HUES6 (cell line): Measurements from ENCODE around the gene STUM.
"Not testable (repeated sequence)": the region's sequence is repeated elsewhere in the genome, so short reads cannot be mapped to it uniquely, and the experiment has no call there.

Source experiments
- H3K27ac ChIP-seq: 2 replicates; pipeline ENCODE4 v1.7.0; 2013; ENCODE audit warnings: low read depth, mild to moderate bottlenecking, low read length, inconsistent platforms
- H3K27me3 ChIP-seq: 2 replicates; pipeline ENCODE4 v1.6.1; 2013; ENCODE audit warnings: low read length; ENCODE audit not compliant: control insufficient read depth, insufficient read depth
- H3K36me3 ChIP-seq: 2 replicates; pipeline ENCODE4 v1.6.1; 2013; ENCODE audit warnings: low read length; ENCODE audit not compliant: control insufficient read depth, insufficient read depth
- H3K4me1 ChIP-seq: 2 replicates; pipeline ENCODE4 v1.6.1; 2013; ENCODE audit warnings: low read length; ENCODE audit not compliant: control insufficient read depth, insufficient read depth
- H3K4me3 ChIP-seq: 2 replicates; pipeline ENCODE4 v1.5.1; 2013; ENCODE audit warnings: low read depth, low read length
- H3K9ac ChIP-seq: one replicate; pipeline ENCODE4 v1.6.1; 2013; ENCODE audit warnings: mild to moderate bottlenecking, low read length
- H3K9me3 ChIP-seq: 2 replicates; pipeline ENCODE4 v1.6.1; 2013; ENCODE audit warnings: low read depth, low read length; ENCODE audit not compliant: control insufficient read depth, insufficient read depth

The STUM gene

GRCh38 chr1:226598955-226599354 lies 50.4 kb downstream of the STUM start:
- not testable (repeated sequence) for H3K4me3 ChIP-seq, H3K27me3 ChIP-seq, H3K36me3 ChIP-seq, H3K4me1 ChIP-seq, H3K9ac ChIP-seq, H3K27ac ChIP-seq
- peaks cover 11% of the 10 kb centered on the region for H3K9me3 ChIP-seq

GRCh38 chr1:226599636-226600238 lies 51.2 kb downstream of the STUM start:
- Histone ChIP-seq H3K36me3 (no peaks in the 10 kb centered on the region), H3K4me1 (peaks cover 17% of the 10 kb centered on the region), H3K27me3 (no peaks in the 10 kb centered on the region), H3K9me3 (peaks cover 11% of the 10 kb centered on the region), H3K4me3 (no peak overlapping the region), H3K9ac (no peak overlapping the region), H3K27ac (no peak overlapping the region)

GRCh38 chr1:226600254-226600653 lies 51.7 kb downstream of the STUM start:
- H3K27ac ChIP-seq = no peak overlapping the region
- H3K9ac ChIP-seq = no peak overlapping the region
- no peak overlapping the region for H3K4me3 ChIP-seq
- no peaks in the 10 kb centered on the region for H3K27me3 ChIP-seq
- no peaks in the 10 kb centered on the region for H3K36me3 ChIP-seq
- H3K9me3 ChIP-seq = peaks cover 9% of the 10 kb centered on the region
- H3K4me1 ChIP-seq = peaks cover 22% of the 10 kb centered on the region

GRCh38 chr1:226601456-226601855 lies 52.9 kb downstream of the STUM start:
- H3K36me3 ChIP-seq = no peaks in the 10 kb centered on the region
- no peaks in the 10 kb centered on the region for H3K27me3 ChIP-seq
- H3K9ac ChIP-seq = no peak overlapping the region
- no peak overlapping the region for H3K4me3 ChIP-seq
- H3K27ac ChIP-seq = no peak overlapping the region
- no peaks in the 10 kb centered on the region for H3K9me3 ChIP-seq
- H3K4me1 ChIP-seq = peaks cover 34% of the 10 kb centered on the region

- H3K4me3 ChIP-seq = no peak overlapping the region
- no peaks in the 10 kb centered on the region for H3K36me3 ChIP-seq
- H3K4me1 ChIP-seq = peaks cover 43% of the 10 kb centered on the region
- no peaks in the 10 kb centered on the region for H3K9me3 ChIP-seq
- no peak overlapping the region for H3K27ac ChIP-seq
- H3K9ac ChIP-seq = no peak overlapping the region
- H3K27me3 ChIP-seq = no peaks in the 10 kb centered on the region
These were observed 53.8 kb downstream of the STUM start for GRCh38 chr1:226602186-226603021.

- no peaks in the 10 kb centered on the region for H3K9me3 ChIP-seq
- H3K27ac ChIP-seq = no peak overlapping the region
- H3K4me1 ChIP-seq = peaks cover 49% of the 10 kb centered on the region
- no peak overlapping the region for H3K9ac ChIP-seq
- H3K36me3 ChIP-seq = no peaks in the 10 kb centered on the region
- H3K4me3 ChIP-seq = no peak overlapping the region
- H3K27me3 ChIP-seq = no peaks in the 10 kb centered on the region
These were observed 54.7 kb downstream of the STUM start for GRCh38 chr1:226603022-226603857.

GRCh38 chr1:226603858-226604559 lies 55.4 kb downstream of the STUM start:
- H3K4me3 ChIP-seq = no peak overlapping the region
- H3K9ac ChIP-seq = no peak overlapping the region
- H3K27me3 ChIP-seq = no peaks in the 10 kb centered on the region
- no peaks in the 10 kb centered on the region for H3K9me3 ChIP-seq
- H3K36me3 ChIP-seq = no peaks in the 10 kb centered on the region
- H3K27ac ChIP-seq = no peak overlapping the region
- H3K4me1 ChIP-seq = peaks cover 52% of the 10 kb centered on the region

- Histone ChIP-seq H3K9me3 (no peaks in the 10 kb centered on the region), H3K27ac (no peak overlapping the region), H3K36me3 (no peaks in the 10 kb centered on the region), H3K27me3 (no peaks in the 10 kb centered on the region), H3K4me3 (no peak overlapping the region), H3K4me1 (peaks cover 52% of the 10 kb centered on the region), H3K9ac (no peak overlapping the region)
These were observed 56.2 kb downstream of the STUM start for GRCh38 chr1:226604560-226605317.

GRCh38 chr1:226605318-226605950 lies 56.9 kb downstream of the STUM start:
- H3K27ac ChIP-seq = no peak overlapping the region
- H3K36me3 ChIP-seq = no peaks in the 10 kb centered on the region
- no peaks in the 10 kb centered on the region for H3K27me3 ChIP-seq
- no peak overlapping the region for H3K9ac ChIP-seq
- H3K9me3 ChIP-seq = no peaks in the 10 kb centered on the region
- H3K4me1 ChIP-seq = peaks cover 52% of the 10 kb centered on the region
- H3K4me3 ChIP-seq = no peak overlapping the region
